Hematopoietic multipotent progenitor cell treated with erythropoietin and hydrocortisone succinate and interleukin-3 and kit ligand, for 8 days (in vitro differentiated cells): Measurements from ENCODE around the gene FAM32A.
"Not testable (repeated sequence)": the region's sequence is repeated elsewhere in the genome, so short reads cannot be mapped to it uniquely, and the experiment has no call there.

Experiments
- DNase-seq: peaks from one replicate; pipeline ENCODE4 v3.0.0-alpha.2; 2015

FAM32A gene

DNA sequence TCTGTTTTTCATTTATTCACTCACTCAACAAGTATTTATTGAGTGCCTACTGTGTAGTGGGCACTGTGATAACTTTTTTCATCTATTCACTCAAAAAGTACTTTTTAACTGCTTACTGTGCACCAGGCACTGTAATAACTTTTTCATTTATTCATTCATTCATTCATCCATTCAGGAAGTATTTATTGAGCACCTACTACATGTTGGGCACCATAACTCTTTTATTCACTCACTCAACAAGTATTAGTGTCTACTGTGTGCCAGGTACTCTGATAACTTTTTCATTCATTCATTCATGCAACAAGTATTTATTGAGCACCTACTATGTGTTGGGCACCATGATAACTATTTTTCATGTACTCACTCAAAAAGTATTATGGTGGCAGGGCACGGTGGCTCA, 18.8 kb upstream of the FAM32A start:
- DNase-seq: no peak

- DNase-seq: no peak
Observed at GRCh38 chr19:16167055-16167454, 18.2 kb upstream of the FAM32A start.

GRCh38 chr19:16168465-16169081, 16.6 kb upstream of the FAM32A start:
- peak; percentile 60 for DNase-seq

DNA sequence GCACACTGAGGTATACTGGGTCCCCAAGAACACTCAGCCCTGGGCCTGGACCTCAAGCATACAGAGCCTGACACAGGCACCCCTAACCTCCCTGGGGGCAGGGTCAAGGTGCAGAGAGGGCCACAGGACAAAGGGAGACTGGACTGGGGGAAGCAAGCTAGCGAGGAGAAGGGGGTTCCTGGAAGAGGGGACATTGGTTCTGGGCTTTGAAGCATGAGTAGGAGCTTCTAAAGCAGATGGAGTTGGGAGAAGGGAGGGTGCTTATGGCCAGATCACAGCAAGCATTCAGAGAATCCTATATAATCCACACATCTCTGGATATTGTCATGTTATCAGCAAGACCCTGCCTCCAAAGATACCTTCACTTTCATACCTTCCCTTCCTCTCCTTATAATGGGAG, 15.1 kb upstream of the FAM32A start:
- DNase-seq: no peak

DNA sequence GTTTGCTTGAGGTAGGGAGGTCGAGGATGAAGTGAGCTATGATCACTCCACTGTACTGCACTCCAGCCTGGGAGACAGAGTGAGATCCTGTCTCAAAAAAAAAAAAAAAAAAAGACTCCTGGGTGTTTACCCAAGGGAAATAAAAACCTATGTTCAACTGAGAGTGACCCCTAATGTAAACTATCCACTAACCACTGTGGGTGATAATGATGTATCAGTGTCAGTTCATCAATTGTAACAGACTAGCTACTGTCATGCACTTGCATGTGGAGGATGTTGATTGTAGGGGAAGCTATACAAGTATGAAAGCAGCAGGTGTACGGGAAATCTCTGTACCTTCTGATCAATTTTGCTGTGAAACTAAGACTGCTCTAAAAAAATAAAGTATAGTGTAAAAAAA, 9.3 kb upstream of the FAM32A start:
- DNase-seq: no peak

DNA sequence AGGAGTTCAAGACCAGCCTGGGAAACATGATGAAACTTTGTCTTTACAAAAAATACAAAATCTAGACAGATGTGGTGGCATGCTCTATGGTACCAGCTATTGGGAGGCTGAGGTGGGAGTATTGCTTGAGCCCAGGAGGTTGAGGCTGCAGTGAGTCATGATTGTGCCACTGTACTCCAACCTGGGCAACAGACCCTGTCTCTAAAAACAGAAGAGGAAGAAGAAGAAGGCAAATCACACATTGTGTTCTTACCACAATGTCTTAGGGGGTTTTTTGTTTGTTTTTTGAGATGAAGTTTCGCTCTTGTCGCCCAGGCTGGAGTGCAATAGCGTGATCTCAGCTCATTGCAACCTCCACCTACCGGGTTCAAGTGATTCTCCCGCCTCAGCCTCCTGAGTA, 6.3 kb upstream of the FAM32A start:
- DNase-seq: not testable (repeated sequence)

DNA sequence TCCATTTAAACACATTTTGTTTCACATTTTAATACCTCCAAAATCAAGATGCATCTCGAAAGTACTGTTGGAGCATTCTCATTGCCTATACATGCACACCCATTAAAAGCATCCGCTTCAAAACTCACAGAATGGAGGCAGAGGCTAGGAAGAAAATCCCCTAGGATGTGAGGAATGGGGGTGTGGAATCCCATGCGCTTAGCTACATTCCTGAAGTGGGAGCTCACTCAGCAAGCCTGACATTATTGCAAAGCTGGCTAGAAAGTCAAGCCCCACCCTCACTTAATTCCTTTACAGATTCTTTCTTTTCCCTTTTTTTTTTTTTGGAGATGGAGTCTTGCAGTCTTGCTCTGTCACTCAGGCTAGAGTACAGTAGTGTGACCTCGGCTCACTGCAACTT, 4.6 kb upstream of the FAM32A start:
- no peak for DNase-seq

GRCh38 chr19:16184665-16185122, 516 bp upstream of the FAM32A start:
- no peak for DNase-seq

- DNase-seq: peak; percentile 41
Observed at GRCh38 chr19:16185768-16186123, 536 bp downstream of the FAM32A start.

DNA sequence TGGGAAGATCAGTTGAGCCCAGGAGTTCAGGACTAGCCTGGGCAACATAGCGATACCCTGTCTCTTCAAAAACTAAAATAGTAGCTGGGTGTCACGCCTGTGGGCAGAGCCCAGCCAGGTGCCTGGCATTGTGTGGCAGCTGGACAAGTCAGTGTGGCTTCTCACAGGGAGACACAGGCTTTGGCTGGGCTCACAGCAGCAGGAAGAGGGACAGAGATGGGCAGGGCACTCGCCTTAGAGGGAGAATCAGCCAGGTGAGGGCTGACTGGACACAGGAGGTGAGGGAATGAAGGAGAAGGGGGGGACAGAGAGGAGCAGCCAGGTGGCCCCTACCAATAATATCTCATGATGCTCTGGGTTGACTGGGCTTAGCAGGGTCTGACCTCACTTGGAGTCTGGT, 3.3 kb downstream of the FAM32A start:
- no peak for DNase-seq

- no peak for DNase-seq
Observed at GRCh38 chr19:16190198-16190597, 5.0 kb downstream of the FAM32A start.

- DNase-seq: no peak
Observed at GRCh38 chr19:16190736-16191135, 5.5 kb downstream of the FAM32A start.

GRCh38 chr19:16191216-16191908, 6.2 kb downstream of the FAM32A start:
- no peak for DNase-seq

GRCh38 chr19:16193466-16193865, 8.3 kb downstream of the FAM32A start:
- no peak for DNase-seq

GRCh38 chr19:16197188-16197621, 12.0 kb downstream of the FAM32A start:
- DNase-seq: peak; percentile 95

DNA sequence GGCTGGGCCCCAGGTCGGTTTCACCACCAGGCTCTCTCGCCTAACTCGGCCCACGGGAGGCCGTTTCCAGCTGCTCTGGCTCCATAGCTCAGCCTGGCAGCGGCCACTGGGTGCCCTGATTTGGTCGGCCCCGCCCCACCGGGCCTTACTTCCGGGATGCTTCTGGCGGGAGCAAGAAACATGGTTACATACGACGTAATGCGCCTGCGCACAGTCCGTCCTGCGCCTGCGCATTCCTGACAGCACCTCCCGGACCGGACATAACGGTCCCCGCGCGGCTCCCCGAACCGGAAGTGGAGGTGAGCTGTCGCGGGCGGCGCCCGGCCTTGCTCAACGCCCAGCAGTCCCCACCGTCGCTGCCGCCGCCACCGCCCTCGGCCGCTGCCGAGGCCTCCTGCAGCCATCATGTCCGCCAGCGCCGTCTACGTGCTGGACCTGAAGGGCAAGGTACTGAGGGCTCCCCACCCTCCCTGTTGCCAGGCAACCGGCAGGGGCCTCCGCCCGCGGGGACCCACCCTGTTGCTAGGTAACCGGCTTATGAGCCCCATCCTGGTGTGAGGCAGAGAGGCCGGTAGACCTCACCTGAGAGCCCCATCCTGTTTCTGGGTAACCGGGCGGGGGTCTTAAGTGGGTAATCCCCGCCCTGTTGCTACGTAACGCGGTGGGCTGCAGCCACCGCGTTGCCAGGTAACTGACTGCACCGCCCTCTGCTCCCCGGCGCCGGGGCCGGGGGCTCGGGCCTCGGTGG, 12.6 kb downstream of the FAM32A start, which contains the start of gene AP1M1:
AP1M1 (plus strand) TSS at position 290 of the 748 bp plus-strand sequence; CDS start at position 406, 116 bp downstream.
- peak; percentile 99 for DNase-seq

DNA sequence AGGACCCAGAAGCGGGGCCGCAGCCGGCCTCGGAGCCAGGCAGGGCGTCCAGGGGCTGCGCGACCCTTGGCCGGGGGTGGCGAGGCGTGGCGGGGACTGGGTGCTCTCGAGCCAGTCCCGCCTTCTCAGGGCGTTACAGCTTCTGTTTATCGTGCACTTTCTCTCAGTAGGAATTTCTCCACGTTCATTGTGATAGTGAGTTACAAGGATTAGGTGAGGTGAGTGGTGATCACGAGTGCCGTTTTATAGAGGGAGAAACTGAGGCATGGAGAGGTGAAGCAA, 13.1 kb downstream of the FAM32A start:
- DNase-seq: peak; percentile 29

- no peak for DNase-seq
Observed at GRCh38 chr19:16199275-16199932, 14.2 kb downstream of the FAM32A start.

DNA sequence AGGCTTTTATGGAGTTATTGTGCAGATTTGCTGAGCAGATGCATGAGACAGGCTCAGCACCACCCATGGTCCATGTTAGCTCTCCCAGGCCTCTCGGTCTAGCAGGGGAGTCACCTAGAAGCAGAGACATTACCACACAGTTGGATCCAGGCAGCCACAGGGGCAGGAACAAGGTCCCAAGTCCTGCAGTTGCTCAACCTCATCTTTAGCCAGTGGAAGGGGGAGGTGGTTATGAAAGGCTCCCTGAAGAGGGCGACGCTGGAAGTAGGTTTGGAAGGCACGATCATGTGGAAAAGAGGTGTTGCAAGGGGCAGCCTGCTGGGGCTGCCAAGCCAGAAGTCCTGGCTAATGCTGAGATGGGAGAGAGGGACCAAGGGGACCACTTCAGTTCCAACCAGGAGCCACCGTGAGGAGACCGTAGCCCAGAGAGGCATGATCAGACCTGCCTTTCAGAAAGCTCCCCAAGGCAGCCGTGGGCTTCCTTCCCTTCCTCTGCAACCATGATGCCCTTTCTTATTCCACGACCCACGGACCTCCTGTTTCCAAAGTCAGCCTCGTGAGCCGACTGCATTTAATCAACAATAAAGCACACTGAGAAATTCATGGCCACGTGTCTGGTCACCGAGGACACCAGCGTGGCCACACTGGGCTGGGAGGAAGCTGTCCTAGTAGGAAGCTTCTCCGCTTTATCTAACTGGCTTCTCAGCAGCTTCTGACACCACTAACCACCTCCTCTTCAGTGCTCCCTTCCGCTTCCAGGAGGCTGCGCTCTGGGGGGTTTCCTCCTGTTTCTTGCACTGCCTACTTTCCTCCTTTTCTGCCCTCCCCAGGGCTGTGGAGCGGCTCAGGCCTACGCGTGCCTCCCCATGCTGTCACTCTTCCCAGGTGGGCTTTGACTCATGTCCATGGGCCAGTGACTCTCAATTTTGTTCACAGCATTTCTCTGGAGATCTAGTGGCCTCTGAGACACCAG, 15.1 kb downstream of the FAM32A start:
- DNase-seq: no peak

- DNase-seq: no peak
Observed at GRCh38 chr19:16201011-16201391, 15.8 kb downstream of the FAM32A start.

DNA sequence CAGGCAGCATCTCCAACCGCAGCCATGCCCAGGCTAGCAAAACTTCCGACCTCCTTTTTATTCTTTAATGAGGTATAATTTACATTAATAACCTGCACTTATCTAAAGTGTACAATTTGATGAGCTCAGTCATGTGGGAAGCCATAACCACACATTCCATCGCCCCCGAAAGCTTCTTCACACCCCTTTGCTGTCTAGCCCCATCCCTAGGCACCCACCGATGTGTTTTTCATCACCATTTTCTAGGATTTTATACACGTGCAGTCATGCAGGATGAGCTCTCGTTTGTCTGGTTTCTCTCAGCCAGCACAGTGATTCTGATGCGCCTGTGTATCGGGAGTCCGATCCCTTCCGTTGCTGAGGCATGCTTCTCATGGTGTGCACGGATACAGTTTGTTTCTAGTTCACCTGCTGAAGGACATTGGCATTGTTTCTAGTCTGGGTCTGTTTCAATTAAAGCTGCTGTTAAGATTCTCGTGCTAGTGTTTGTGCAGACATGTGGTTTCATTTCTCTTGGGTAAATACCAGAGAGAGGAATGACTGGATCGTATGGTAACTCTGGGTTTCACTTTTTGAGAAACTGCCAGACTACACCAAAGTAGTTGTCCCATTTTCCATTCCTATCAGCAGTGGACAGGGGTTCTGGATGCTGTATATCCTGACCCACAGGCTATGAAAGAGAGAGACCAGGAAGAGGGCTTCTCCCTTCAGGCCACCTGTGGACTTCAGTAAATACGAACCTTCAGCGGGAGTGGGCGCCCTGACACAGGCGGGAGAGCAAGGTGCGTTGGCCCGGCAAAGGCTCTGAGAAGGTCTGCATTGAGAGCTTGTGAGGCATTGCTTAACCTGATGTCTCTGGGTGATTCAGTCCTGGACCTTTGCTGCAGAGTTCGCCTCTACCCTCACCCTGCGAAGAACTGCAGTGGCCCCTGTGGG, 17.4 kb downstream of the FAM32A start:
- DNase-seq: no peak
